Spinal cord (tissue), 10 donors: ENCODE results near the gene AGBL1. TPM values are rescaled to one million over a fixed set of nuclear protein-coding genes. Genes with fewer than 3 reads are reported as not detected.

ENCODE experiments used
- DNase-seq, 6 donors: peaks; one replicate each; pipeline versions ENCODE4 v3.0.0 to v3.0.0-alpha.2; 2013 to 2015; ENCODE audit warnings: low spot score in 6 of 6, low read depth in 4 of 6
- H3K27ac ChIP-seq: one replicate; pipeline ENCODE4 v1.5.1; 2013; ENCODE audit warnings: low read depth, low read length, control low read depth
- H3K27me3 ChIP-seq: one replicate; pipeline ENCODE4 v1.6.1; 2013; ENCODE audit warnings: low read length; ENCODE audit not compliant: control insufficient read depth, insufficient read depth
- H3K36me3 ChIP-seq: one replicate; pipeline ENCODE4 v1.6.1; 2013; ENCODE audit warnings: low read length; ENCODE audit not compliant: control insufficient read depth, insufficient read depth
- H3K4me1 ChIP-seq: one replicate; pipeline ENCODE4 v1.6.1; 2013; ENCODE audit warnings: low read length; ENCODE audit not compliant: control insufficient read depth, insufficient read depth
- H3K4me3 ChIP-seq: one replicate; pipeline ENCODE4 v1.5.1; 2013; ENCODE audit warnings: low read depth, low read length, control low read depth
- H3K9me3 ChIP-seq: one replicate; pipeline ENCODE4 v1.6.1; 2013; ENCODE audit warnings: low read length; ENCODE audit not compliant: control insufficient read depth, insufficient read depth
- WGBS: methylation state at CpG from one replicate; pipeline ENCODE4 v1.1.5; 2013; ENCODE audit warnings: missing lambda C conversion rate; ENCODE audit not compliant: insufficient coverage; 5-methylcytosine and 5-hydroxymethylcytosine counted together
- polyA plus RNA-seq, 2 donors: library from polyadenylated mRNA; unstranded; fragments of 120-200 nt; gene quantifications; one replicate each; pipeline ENCODE4 v1.2.1, GENCODE V29; 2013; ENCODE audit not compliant: insufficient read length in 2 of 2
- total RNA-seq, 2 donors: library from RNA; depleted of rRNA in 1 of 2; stranded (reverse); fragments of 120-200 nt in 1 of 2; fragments of >200 nt in 1 of 2; gene quantifications; one replicate each; pipeline versions ENCODE4 v1.2.3 to v1.2.4, GENCODE V29; 2013 to 2014
- donor health status: healthy.

The AGBL1 gene
- total and polyA plus RNA-seq, 4 donors: 0.33 to 1.1 (median 0.45) TPM

GRCh38 chr15:86556396-86557017 is 476.8 kb downstream of the AGBL1 start:
- Histone ChIP-seq H3K27me3 (no peaks in the 10 kb centered on the region), H3K27ac (no peak overlapping the region), H3K9me3 (peaks cover 1% of the 10 kb centered on the region), H3K4me1 (peaks cover 4% of the 10 kb centered on the region), H3K36me3 (no peaks in the 10 kb centered on the region), H3K4me3 (no peak overlapping the region)
- no CpG with 5 or more reads among the region's 3 CpGs for WGBS
- DNase-seq: peak in 1 of 6 donors; percentile 62

GRCh38 chr15:86557018-86557550 is 477.4 kb downstream of the AGBL1 start:
- 50% methylated on average over 2 of the region's 3 CpGs for WGBS
- Histone ChIP-seq H3K27me3 (no peaks in the 10 kb centered on the region), H3K27ac (no peak overlapping the region), H3K4me3 (no peak overlapping the region), H3K9me3 (no peaks in the 10 kb centered on the region), H3K4me1 (peaks cover 4% of the 10 kb centered on the region), H3K36me3 (no peaks in the 10 kb centered on the region)
- peak in 1 of 6 donors; percentile 55 for DNase-seq

GRCh38 chr15:86558252-86558651 is 478.6 kb downstream of the AGBL1 start:
- Histone ChIP-seq H3K4me3 (no peak overlapping the region), H3K27me3 (no peaks in the 10 kb centered on the region), H3K9me3 (no peaks in the 10 kb centered on the region), H3K4me1 (peaks cover 4% of the 10 kb centered on the region), H3K36me3 (no peaks in the 10 kb centered on the region), H3K27ac (no peak overlapping the region)
- DNase-seq: peak in 1 of 6 donors; percentile 4

- no CpG with 5 or more reads among the region's 5 CpGs for WGBS
- no peak overlapping the region for H3K4me3 ChIP-seq
- H3K36me3 ChIP-seq: no peaks in the 10 kb centered on the region
- peaks cover 4% of the 10 kb centered on the region for H3K4me1 ChIP-seq
- no peaks in the 10 kb centered on the region for H3K9me3 ChIP-seq
- H3K27me3 ChIP-seq: no peaks in the 10 kb centered on the region
- DNase-seq: peak in 1 of 6 donors; percentile 23
- no peak overlapping the region for H3K27ac ChIP-seq
These were observed 479.0 kb downstream of the AGBL1 start for GRCh38 chr15:86558686-86559085.

- H3K9me3 ChIP-seq: no peaks in the 10 kb centered on the region
- H3K4me1 ChIP-seq: peaks cover 6% of the 10 kb centered on the region
- H3K36me3 ChIP-seq: no peaks in the 10 kb centered on the region
- DNase-seq: no peak
- no peak overlapping the region for H3K4me3 ChIP-seq
- H3K27ac ChIP-seq: no peak overlapping the region
- no peaks in the 10 kb centered on the region for H3K27me3 ChIP-seq
These were observed 488.7 kb downstream of the AGBL1 start for GRCh38 chr15:86568378-86568777.

- no peak overlapping the region for H3K4me3 ChIP-seq
- H3K4me1 ChIP-seq: peaks cover 6% of the 10 kb centered on the region
- peak in 1 of 6 donors; percentile 18 for DNase-seq
- no peaks in the 10 kb centered on the region for H3K27me3 ChIP-seq
- H3K9me3 ChIP-seq: no peaks in the 10 kb centered on the region
- H3K36me3 ChIP-seq: no peaks in the 10 kb centered on the region
- WGBS: 63% methylated on average over 9 of the region's 9 CpGs
- no peak overlapping the region for H3K27ac ChIP-seq
These were observed 491.1 kb downstream of the AGBL1 start for GRCh38 chr15:86570738-86571137.

GRCh38 chr15:86571873-86572272 is 492.2 kb downstream of the AGBL1 start:
- 93% methylated on average over 9 of the region's 11 CpGs for WGBS
- Histone ChIP-seq H3K36me3 (no peaks in the 10 kb centered on the region), H3K4me1 (peaks cover 6% of the 10 kb centered on the region), H3K4me3 (no peak overlapping the region), H3K9me3 (no peaks in the 10 kb centered on the region), H3K27me3 (no peaks in the 10 kb centered on the region), H3K27ac (no peak overlapping the region)
- DNase-seq: no peak

GRCh38 chr15:86572368-86572841 is 492.7 kb downstream of the AGBL1 start:
- no peaks in the 10 kb centered on the region for H3K27me3 ChIP-seq
- DNase-seq: peak in 1 of 6 donors; percentile 58
- no peak overlapping the region for H3K4me3 ChIP-seq
- no peaks in the 10 kb centered on the region for H3K9me3 ChIP-seq
- no peak overlapping the region for H3K27ac ChIP-seq
- H3K4me1 ChIP-seq: peaks cover 6% of the 10 kb centered on the region
- no peaks in the 10 kb centered on the region for H3K36me3 ChIP-seq
- WGBS: 76% methylated on average over 21 of the region's 21 CpGs

GRCh38 chr15:86573476-86573875 is 493.8 kb downstream of the AGBL1 start:
- Histone ChIP-seq H3K4me1 (peaks cover 6% of the 10 kb centered on the region), H3K27ac (no peak overlapping the region), H3K9me3 (no peaks in the 10 kb centered on the region), H3K4me3 (no peak overlapping the region), H3K27me3 (no peaks in the 10 kb centered on the region), H3K36me3 (no peaks in the 10 kb centered on the region)
- DNase-seq: no peak
- WGBS: no CpG with 5 or more reads among the region's 3 CpGs

GRCh38 chr15:86588413-86588812 is 508.7 kb downstream of the AGBL1 start:
- H3K4me1 ChIP-seq: no peaks in the 10 kb centered on the region
- H3K27ac ChIP-seq: no peak overlapping the region
- no peak overlapping the region for H3K4me3 ChIP-seq
- no peaks in the 10 kb centered on the region for H3K36me3 ChIP-seq
- 17% methylated on average over 1 of the region's 2 CpGs for WGBS
- no peak for DNase-seq
- no peaks in the 10 kb centered on the region for H3K9me3 ChIP-seq
- H3K27me3 ChIP-seq: no peaks in the 10 kb centered on the region
